Trophoblast cell (in vitro differentiated cells and primary cell): Measurements from ENCODE around the gene KCNK3.

Source experiments
- DNase-seq, 2 donors: peaks; one replicate each; pipeline ENCODE4 v3.0.0-alpha.2; 2016
- H2AFZ ChIP-seq: 2 replicates; pipeline ENCODE4 v1.6.1; 2013; ENCODE audit warnings: low read length, moderate library complexity, mild to moderate bottlenecking; ENCODE audit not compliant: insufficient read depth, poor library complexity
- H2AK5ac ChIP-seq: 2 replicates; pipeline ENCODE4 v1.6.1; 2013; ENCODE audit warnings: mild to moderate bottlenecking, low read length
- H2BK120ac ChIP-seq: 2 replicates; pipeline ENCODE4 v1.6.1; 2013; ENCODE audit warnings: low read length, mild to moderate bottlenecking, moderate library complexity; ENCODE audit not compliant: insufficient read depth, poor library complexity
- H2BK12ac ChIP-seq: 2 replicates; pipeline ENCODE4 v1.6.1; 2013; ENCODE audit warnings: mild to moderate bottlenecking, low read length, moderate library complexity
- H2BK5ac ChIP-seq: 2 replicates; pipeline ENCODE4 v1.6.1; 2013; ENCODE audit warnings: low read length, low read depth, moderate library complexity, mild to moderate bottlenecking; ENCODE audit not compliant: poor library complexity
- H3K14ac ChIP-seq: 2 replicates; pipeline ENCODE4 v1.6.1; 2013; ENCODE audit warnings: mild to moderate bottlenecking, low read length
- H3K18ac ChIP-seq: 2 replicates; pipeline ENCODE4 v1.6.1; 2013; ENCODE audit warnings: mild to moderate bottlenecking, low read length
- H3K23ac ChIP-seq: 2 replicates; pipeline ENCODE4 v1.6.1; 2013; ENCODE audit warnings: low read length
- H3K27ac ChIP-seq: 2 replicates; pipeline ENCODE4 v1.5.1; 2013; ENCODE audit warnings: low read depth, mild to moderate bottlenecking, inconsistent platforms, low read length, moderate library complexity
- H3K27me3 ChIP-seq: 2 replicates; pipeline ENCODE4 v1.6.1; 2013; ENCODE audit warnings: inconsistent platforms, mild to moderate bottlenecking, low read length, moderate library complexity; ENCODE audit not compliant: insufficient read depth
- H3K36me3 ChIP-seq, 2 experiments: 1 replicate in 1 of 2; 2 replicates in 1 of 2; pipeline ENCODE4 v1.6.1; 2013; ENCODE audit warnings: low read length in 2 of 2, mild to moderate bottlenecking in 2 of 2, moderate library complexity in 1 of 2; ENCODE audit not compliant: insufficient read depth in 2 of 2, control insufficient read depth in 1 of 2
- H3K4ac ChIP-seq: 2 replicates; pipeline ENCODE4 v1.6.1; 2013; ENCODE audit warnings: low read depth, mild to moderate bottlenecking, low read length, moderate library complexity
- H3K4me1 ChIP-seq, 2 experiments: 1 replicate in 1 of 2; 2 replicates in 1 of 2; pipeline ENCODE4 v1.6.1; 2013; ENCODE audit warnings: low read length in 2 of 2, mild to moderate bottlenecking in 2 of 2, moderate library complexity in 1 of 2; ENCODE audit not compliant: insufficient read depth in 2 of 2, control insufficient read depth in 1 of 2
- H3K4me2 ChIP-seq: 2 replicates; pipeline ENCODE4 v1.6.1; 2013; ENCODE audit warnings: inconsistent platforms, mild to moderate bottlenecking, low read length, moderate library complexity
- H3K4me3 ChIP-seq: 2 replicates; pipeline ENCODE4 v1.5.1; 2013; ENCODE audit warnings: mild to moderate bottlenecking, low read depth, low read length, inconsistent platforms
- H3K79me1 ChIP-seq: one replicate; pipeline ENCODE4 v1.6.1; 2013; ENCODE audit warnings: low read length
- H3K79me2 ChIP-seq: 2 replicates; pipeline ENCODE4 v1.6.1; 2013; ENCODE audit warnings: low read length, mild to moderate bottlenecking; ENCODE audit not compliant: control insufficient read depth, insufficient read depth, poor library complexity
- H3K9ac ChIP-seq: 2 replicates; pipeline ENCODE4 v1.6.1; 2013; ENCODE audit warnings: mild to moderate bottlenecking, low read length
- H3K9me3 ChIP-seq: 2 replicates; pipeline ENCODE4 v1.6.1; 2013; ENCODE audit warnings: low read depth, mild to moderate bottlenecking, control low read depth, inconsistent platforms, low read length; ENCODE audit not compliant: insufficient read depth
- H4K12ac ChIP-seq: 2 replicates; pipeline ENCODE4 v1.6.1; 2013; ENCODE audit warnings: low read depth, mild to moderate bottlenecking, low read length, moderate library complexity
- H4K8ac ChIP-seq: 2 replicates; pipeline ENCODE4 v1.6.1; 2013; ENCODE audit warnings: low read depth, mild to moderate bottlenecking, low read length, moderate library complexity
- H4K91ac ChIP-seq: one replicate; pipeline ENCODE4 v1.6.1; 2013; ENCODE audit warnings: low read depth, mild to moderate bottlenecking, low read length, moderate library complexity
- WGBS: extraction: QIAGEN DNeasy Blood & Tissue Kit; methylation state at CpG from one replicate; pipeline ENCODE4 v1.1.7; 2013; ENCODE audit warnings: missing lambda C conversion rate; ENCODE audit not compliant: insufficient read length, insufficient coverage; ENCODE audit errors: extremely low coverage; 5-methylcytosine and 5-hydroxymethylcytosine counted together

Gene KCNK3

GRCh38 chr2:26679867-26680266 lies 12.7 kb upstream of the KCNK3 start:
- Histone ChIP-seq H3K4me1 (peaks cover 6 to 7% of the 10 kb centered on the region in 2 experiments), H3K4me3 (no peak overlapping the region), H3K36me3 (no peaks in the 10 kb centered on the region), H3K79me1 (no peaks in the 10 kb centered on the region), H4K91ac (no peak overlapping the region), H3K79me2 (no peaks in the 10 kb centered on the region), H3K27ac (no peak overlapping the region), H3K18ac (no peak overlapping the region), H2BK5ac (no peak overlapping the region), H2BK120ac (no peak overlapping the region), H3K9ac (no peak overlapping the region), H3K9me3 (peaks cover 3% of the 10 kb centered on the region), H4K8ac (no peak overlapping the region), H3K14ac (no peak overlapping the region), H2AK5ac (no peak overlapping the region), H3K4me2 (no peak overlapping the region), H2AFZ (no peak overlapping the region), H3K27me3 (peaks cover 3% of the 10 kb centered on the region), H3K23ac (no peak overlapping the region), H3K4ac (no peak overlapping the region), H2BK12ac (no peak overlapping the region), H4K12ac (no peak overlapping the region)
- DNase-seq: no peak
- WGBS: no CpG with 5 or more reads among the region's 4 CpGs

- no peak overlapping the region for H2AFZ ChIP-seq
- H3K27ac ChIP-seq: no peak overlapping the region
- H3K36me3 ChIP-seq: no peaks in the 10 kb centered on the region
- H3K4ac ChIP-seq: no peak overlapping the region
- H3K23ac ChIP-seq: no peak overlapping the region
- H2BK5ac ChIP-seq: no peak overlapping the region
- H3K79me2 ChIP-seq: no peaks in the 10 kb centered on the region
- H3K4me3 ChIP-seq: no peak overlapping the region
- H3K27me3 ChIP-seq: peaks cover 3% of the 10 kb centered on the region
- H3K18ac ChIP-seq: no peak overlapping the region
- peaks cover 6 to 7% of the 10 kb centered on the region in 2 experiments for H3K4me1 ChIP-seq
- peaks cover 3% of the 10 kb centered on the region for H3K9me3 ChIP-seq
- no peak overlapping the region for H3K14ac ChIP-seq
- H2BK120ac ChIP-seq: no peak overlapping the region
- H4K8ac ChIP-seq: no peak overlapping the region
- no peak for DNase-seq
- WGBS: no CpG with 5 or more reads among the region's 3 CpGs
- H2BK12ac ChIP-seq: no peak overlapping the region
- H4K12ac ChIP-seq: no peak overlapping the region
- no peak overlapping the region for H3K9ac ChIP-seq
- no peak overlapping the region for H2AK5ac ChIP-seq
- no peak overlapping the region for H4K91ac ChIP-seq
- no peaks in the 10 kb centered on the region for H3K79me1 ChIP-seq
- H3K4me2 ChIP-seq: no peak overlapping the region
These were observed 10.9 kb upstream of the KCNK3 start for GRCh38 chr2:26681656-26682055.

- H3K79me1 ChIP-seq: no peaks in the 10 kb centered on the region
- no peak overlapping the region for H4K8ac ChIP-seq
- no peak overlapping the region for H3K4me3 ChIP-seq
- no peak overlapping the region for H2AK5ac ChIP-seq
- H3K9me3 ChIP-seq: peaks cover 3% of the 10 kb centered on the region
- peak; percentile 16 to 54 for DNase-seq
- no CpG with 5 or more reads among the region's 8 CpGs for WGBS
- no peaks in the 10 kb centered on the region for H3K36me3 ChIP-seq
- no peak overlapping the region for H2BK12ac ChIP-seq
- H3K27me3 ChIP-seq: peaks cover 3% of the 10 kb centered on the region
- peaks cover 6 to 7% of the 10 kb centered on the region in 2 experiments for H3K4me1 ChIP-seq
- H4K12ac ChIP-seq: no peak overlapping the region
- H4K91ac ChIP-seq: no peak overlapping the region
- H3K18ac ChIP-seq: no peak overlapping the region
- no peak overlapping the region for H3K4ac ChIP-seq
- H3K79me2 ChIP-seq: no peaks in the 10 kb centered on the region
- H2BK5ac ChIP-seq: no peak overlapping the region
- H3K4me2 ChIP-seq: no peak overlapping the region
- H3K9ac ChIP-seq: no peak overlapping the region
- H3K14ac ChIP-seq: no peak overlapping the region
- no peak overlapping the region for H2BK120ac ChIP-seq
- no peak overlapping the region for H2AFZ ChIP-seq
- H3K23ac ChIP-seq: no peak overlapping the region
- no peak overlapping the region for H3K27ac ChIP-seq
These were observed 10.4 kb upstream of the KCNK3 start for GRCh38 chr2:26682155-26682554.

- peaks cover 1% of the 10 kb centered on the region for H3K27me3 ChIP-seq
- no peak overlapping the region for H3K4ac ChIP-seq
- no CpG with 5 or more reads among the region's 6 CpGs for WGBS
- H2AFZ ChIP-seq: no peak overlapping the region
- H3K27ac ChIP-seq: no peak overlapping the region
- H3K79me2 ChIP-seq: no peaks in the 10 kb centered on the region
- no peak overlapping the region for H4K12ac ChIP-seq
- no peak overlapping the region for H2BK5ac ChIP-seq
- no peak overlapping the region for H3K4me3 ChIP-seq
- H2BK12ac ChIP-seq: no peak overlapping the region
- no peaks in the 10 kb centered on the region for H3K36me3 ChIP-seq
- no peak overlapping the region for H2BK120ac ChIP-seq
- H2AK5ac ChIP-seq: no peak overlapping the region
- H3K18ac ChIP-seq: no peak overlapping the region
- H3K9ac ChIP-seq: no peak overlapping the region
- H4K91ac ChIP-seq: no peak overlapping the region
- H3K79me1 ChIP-seq: no peaks in the 10 kb centered on the region
- no peak overlapping the region for H3K23ac ChIP-seq
- no peak overlapping the region for H4K8ac ChIP-seq
- no peak for DNase-seq
- no peaks in the 10 kb centered on the region for H3K9me3 ChIP-seq
- H3K4me2 ChIP-seq: no peak overlapping the region
- no peak overlapping the region for H3K14ac ChIP-seq
- H3K4me1 ChIP-seq: peaks cover 6 to 7% of the 10 kb centered on the region in 2 experiments
These were observed 8.9 kb upstream of the KCNK3 start for GRCh38 chr2:26683583-26683982.
